NCI-H748 treated with DMSO at 0.1 percent for 48 hours (cell line): ENCODE data around the gene EFNA3.
A peak's percentile ranks its signal among the peaks of the same experiment; 100 is the strongest.

Experiments
- DNase-seq: peaks from one replicate; lab custom pipeline; 2025; lab: John Stamatoyannopoulos, UW

EFNA3 gene

DNA sequence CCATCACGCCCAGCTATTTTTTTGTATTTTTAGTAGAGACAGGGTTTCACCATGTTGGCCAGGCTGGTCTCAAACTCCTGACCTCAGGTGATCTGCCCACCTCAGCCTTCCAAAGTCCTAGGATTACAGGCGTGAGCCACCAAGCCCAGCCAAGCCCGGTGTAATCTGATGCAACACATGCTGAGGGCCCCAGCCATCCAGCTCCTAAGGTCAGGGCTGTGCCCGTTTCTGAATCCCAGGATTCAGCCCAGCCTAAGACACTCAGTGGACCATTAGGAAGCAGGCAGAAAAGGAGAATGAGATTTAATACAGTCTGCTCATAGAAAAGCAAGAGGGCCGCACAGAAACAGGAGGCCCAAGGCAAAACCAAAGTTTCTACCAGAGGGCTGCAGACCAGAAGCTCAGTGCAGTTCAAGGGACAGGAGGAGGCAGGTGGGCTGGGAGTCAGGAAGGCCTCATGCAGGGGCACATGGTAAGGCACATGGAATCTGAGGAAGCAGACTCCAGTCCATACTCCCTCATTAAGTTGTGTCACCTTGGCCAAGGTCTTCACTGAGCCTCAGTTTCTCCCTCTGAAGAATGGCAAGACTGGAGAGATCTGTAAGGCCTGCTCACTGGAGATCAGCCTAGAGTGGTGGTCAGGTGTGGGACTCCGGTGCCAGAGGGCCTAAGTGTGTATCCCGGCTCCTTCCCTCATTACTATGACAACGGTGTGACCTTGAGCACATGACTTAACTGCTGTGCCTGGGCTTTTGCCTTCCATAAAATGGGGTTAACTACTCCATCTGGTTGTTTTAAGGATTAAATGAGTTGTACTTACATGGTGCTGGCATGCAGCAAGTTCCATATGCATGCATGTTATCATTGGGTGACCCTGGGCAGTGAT is 29.9 kb upstream of the EFNA3 start:
- DNase-seq = no peak

DNA sequence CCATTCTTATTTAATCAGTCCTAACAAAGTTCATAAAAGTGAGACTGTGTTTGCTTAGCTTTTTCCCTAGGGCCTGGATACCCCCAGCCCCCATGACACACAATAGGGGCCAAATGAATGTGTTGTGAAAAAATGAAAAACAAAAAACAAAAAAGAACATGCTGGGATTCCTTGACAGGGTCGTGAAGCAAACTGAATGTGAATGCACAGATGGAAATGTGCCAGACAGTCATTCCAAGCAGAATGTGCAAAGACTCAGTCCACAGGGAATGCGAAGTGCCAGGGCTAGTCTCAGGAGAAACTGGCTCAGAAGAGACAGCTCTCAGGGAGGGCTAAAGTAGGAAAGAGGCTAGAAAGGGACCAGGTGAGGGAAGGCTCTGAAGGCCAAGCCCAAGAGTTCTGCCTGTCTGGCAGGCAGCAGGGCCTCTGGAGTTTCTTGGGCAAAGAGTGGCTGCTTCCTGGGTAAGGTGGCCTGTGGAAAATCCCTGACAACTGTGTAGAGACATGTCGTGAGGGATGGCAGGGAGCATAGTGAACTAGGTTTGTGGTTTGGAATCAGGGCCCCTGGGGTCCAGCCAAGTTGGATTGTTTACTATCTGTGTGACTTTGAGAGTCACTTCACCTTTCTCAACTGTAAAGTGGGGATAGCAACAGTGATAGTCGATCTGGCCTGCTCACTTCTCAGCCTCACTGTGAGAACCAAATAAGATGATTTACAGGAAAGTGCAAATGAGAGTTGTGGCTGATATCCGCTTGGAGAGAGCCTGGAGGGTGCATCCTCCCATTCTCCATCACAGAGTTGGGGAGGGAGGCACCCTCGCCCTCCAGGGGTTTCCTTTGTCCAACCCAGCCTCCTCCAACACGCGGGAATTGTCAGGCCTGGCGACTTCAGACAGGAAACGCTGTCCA is 28.7 kb upstream of the EFNA3 start:
- no peak for DNase-seq

DNA sequence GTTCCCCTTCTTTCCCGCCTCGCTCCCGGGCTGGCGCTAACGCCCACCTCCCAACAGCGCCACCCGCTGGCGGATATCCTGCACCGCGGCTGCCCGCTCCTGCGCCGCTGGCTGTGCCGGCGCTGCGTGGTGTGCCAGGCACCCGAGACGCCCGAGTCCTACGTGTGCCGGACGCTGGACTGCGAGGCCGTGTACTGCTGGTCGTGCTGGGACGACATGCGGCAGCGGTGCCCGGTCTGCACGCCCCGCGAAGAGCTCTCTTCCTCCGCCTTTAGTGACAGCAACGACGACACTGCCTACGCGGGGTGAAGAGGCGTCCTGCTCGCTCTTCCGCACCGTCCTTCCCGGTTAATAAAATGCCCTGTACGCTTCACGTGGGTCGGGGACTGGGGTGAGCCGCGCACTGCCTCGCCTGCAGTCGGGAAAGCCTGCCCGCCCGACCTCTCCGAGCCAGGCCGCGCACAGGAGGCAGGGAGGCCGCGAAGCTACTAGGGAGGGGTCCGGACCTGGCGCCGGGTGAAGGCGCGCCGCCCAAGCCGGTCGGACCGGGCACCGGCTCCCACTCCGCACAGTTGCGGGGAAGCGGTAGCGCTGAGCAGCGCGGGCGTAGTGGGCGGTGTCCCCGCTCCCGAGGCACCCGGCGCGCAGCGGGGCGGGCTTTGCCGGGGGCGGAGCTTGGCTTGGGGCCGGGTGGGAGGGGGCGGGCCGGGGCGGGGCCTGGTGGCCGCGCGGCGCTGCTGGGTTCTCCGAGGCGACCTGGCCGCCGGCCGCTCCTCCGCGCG is 27.9 kb upstream of the EFNA3 start, which contains the start of gene ADAM15:
Gene ADAM15, plus strand, starts transcription at position 757 of the 782 bp plus-strand sequence. CDS start 71 bp downstream, outside the sequence.
- DNase-seq = peak; percentile 87

DNA sequence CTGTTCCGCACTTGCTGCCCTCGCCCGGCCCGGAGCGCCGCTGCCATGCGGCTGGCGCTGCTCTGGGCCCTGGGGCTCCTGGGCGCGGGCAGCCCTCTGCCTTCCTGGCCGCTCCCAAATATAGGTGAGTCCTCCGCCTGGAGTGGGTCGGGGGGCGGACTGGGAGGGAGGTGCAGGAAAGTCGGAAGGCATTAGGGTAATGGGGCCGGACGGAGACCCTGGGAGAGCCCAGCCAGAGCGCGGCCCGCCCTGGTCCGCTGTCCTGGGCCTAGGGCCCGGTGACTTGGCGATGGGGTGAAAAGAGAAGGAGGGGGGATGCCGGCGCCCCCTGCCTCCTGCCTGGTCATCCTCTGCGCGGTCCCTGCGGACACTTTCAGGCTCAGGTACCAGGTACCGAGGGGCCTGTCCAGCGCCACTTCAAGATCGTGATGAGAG is 27.3 kb upstream of the EFNA3 start:
- peak; percentile 14 for DNase-seq

DNA sequence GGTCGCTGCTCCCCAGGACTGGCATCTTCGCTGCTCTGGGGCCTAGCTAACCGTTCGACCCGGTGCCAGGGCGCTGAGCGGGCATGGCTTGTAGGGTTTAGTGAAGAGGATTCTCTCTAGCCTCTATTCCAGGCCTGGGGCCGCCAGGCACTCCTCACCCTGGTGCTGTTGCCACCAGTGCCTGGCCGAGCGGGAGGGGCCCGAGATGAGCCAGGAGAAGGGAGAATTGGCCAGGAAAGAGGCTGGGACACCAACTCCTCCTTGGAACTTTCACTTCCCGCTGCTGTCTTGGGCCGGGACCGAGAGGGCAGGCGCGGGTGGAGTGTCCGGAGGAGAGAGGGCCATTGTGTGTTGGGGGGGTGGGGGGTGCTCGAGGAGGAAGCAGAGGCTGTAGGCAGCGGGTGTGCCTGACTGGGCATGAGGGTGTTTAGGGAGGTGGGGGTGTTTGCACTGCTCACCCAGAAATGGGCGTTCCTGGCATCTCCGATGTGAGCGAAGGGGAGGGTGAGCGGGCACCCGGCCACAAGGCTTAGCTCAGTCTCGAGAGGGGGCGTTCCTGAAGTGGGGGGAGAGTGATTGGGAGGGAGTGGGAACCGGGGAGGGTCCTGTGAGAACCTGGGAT is 26.7 kb upstream of the EFNA3 start:
- DNase-seq = no peak

DNA sequence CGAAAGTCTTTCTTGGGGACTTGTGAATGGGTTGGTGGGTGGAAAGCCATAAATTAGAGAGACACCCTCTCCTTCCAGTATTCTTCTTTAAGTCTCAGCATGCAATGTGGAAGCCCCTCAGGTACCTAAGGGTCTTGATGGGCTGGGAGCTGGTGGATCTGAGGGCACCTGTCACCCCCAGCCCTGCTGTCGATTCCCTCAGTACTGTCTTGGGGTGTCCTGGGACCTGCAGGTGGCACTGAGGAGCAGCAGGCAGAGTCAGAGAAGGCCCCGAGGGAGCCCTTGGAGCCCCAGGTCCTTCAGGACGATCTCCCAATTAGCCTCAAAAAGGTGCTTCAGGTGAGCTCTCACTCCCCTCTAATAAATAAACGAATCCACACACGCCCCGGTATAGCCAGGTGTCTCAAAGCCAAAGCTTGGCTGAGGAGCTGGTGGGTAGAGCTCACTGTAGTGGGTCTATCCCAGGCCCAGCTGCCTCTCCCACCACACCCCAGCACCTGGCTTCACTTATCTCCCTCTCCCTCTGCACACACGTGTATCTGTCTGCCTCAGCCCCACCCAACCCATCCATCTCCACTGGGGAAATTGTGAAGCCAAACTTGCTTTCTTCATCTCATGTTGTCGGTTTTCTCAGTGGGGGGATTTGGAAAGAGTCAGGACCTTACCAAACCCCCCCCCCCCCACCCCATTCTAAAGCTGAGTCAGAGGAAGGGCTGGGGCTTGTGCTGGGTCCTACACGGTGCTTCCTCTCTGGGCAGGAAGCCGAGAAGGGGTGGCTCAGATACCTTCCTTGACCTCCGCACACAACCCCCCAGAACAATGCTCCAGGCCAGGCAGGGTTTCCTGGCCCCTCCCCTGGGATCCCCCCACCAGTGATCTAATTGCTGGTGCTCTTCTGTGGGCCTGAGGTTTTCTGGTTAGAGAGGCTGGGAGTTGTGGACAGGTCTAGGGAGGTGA is 25.9 kb upstream of the EFNA3 start:
- DNase-seq = no peak

DNA sequence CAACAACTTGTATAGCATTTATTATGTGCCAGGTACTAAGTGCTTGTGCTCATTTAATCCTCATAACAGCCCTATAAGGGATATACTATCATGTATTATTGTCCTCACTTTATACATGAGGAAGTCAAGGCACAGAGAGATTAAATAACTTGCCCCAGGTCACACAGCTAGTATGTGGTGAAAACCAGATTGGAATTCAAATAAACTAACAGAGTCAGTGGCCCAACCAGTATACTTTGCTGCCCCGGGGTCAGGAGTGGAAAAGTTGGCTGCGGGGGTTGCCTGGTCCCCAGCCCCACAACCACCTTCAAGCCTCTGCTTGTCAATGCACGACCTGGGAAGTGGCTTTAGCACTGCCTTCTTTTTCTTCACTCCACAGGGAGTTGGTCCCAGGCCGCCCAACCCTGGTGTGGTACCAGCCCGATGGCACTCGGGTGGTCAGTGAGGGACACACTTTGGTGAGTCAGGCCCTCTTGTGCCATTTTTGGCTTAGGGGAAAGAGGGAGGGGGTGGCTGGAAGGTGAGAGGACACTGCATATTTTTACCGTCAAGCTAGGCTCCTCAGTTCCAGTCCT is 25.0 kb upstream of the EFNA3 start:
- no peak for DNase-seq

DNA sequence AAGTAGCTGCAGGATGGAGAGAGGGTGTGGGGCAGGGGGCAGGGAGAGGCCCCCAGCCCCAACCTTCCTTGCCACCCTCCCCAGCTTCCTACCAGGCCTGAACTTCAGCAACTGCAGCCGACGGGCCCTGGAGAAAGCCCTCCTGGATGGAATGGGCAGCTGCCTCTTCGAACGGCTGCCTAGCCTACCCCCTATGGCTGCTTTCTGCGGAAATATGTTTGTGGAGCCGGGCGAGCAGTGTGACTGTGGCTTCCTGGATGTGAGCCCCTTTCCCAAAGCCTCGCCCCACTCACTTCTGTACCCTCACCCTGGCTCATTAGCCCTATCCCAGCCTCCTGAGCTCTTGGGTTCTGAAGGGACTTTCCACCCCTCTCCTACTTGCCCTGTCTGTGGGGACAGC is 21.5 kb upstream of the EFNA3 start:
- DNase-seq = no peak

DNA sequence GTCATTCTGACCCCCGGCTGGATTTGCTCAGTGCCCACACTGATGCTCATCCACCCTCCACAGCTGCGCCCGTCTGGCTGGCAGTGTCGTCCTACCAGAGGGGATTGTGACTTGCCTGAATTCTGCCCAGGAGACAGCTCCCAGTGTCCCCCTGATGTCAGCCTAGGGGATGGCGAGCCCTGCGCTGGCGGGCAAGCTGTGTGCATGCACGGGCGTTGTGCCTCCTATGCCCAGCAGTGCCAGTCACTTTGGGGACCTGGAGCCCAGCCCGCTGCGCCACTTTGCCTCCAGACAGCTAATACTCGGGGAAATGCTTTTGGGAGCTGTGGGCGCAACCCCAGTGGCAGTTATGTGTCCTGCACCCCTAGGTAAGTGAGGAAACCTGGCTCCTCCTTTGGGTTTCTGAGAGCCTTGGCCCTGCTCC is 20.8 kb upstream of the EFNA3 start:
- no peak for DNase-seq

DNA sequence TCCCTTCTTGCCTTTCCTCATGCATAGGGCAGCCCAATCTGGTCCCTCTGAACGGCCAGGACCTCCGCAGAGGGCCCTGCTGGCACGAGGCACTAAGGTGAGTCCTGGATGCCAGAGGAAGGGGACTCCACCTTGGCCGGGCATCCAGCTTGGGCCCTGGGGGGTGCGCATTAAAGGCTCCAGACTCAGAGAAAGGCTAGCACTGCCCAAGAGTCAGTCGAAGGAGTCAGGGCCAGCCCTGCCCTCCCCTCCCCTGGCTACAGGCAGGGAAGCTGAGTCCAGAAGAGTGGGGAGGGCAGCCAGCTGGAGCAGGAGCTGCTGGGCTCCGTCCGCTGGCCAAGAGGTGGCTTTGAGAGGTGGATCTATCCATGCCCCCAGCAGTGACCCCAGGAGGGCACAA is 17.9 kb upstream of the EFNA3 start:
- DNase-seq = no peak

DNA sequence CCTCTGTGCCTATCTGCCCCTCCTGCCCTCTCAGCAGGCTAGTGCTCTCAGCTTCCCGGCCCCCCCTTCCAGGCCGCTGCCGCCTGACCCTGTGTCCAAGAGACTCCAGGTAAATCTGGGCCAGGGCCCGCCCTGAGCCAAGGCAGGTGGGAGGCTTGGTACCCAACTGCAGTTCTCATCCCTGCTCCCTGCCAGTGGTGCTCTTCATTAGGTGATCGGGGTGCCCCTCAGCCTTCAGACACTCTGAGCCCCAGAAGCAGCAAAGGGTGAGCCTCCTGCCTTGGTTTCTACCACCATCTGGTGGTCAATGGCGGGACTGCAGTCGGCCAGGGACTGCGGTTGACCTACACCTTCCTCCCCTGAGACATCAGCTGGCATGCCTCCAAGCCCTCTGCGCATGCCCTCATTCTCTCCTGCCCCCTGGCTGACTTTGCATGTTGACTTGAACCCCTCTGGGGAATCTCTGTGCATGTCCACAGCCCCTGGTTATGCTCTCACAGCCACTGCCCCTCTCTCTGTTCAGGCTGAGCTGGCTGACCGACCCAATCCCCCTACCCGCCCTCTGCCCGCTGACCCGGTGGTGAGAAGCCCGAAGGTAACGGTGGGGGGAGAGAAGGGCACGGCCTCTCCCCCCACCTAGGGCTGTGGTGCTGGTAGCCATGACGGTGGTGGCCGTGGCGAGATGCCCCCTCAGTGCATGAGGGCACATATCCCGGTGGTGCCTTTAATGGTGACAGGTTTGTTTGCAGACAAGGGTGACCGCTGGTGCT is 17.1 kb upstream of the EFNA3 start:
- DNase-seq = peak; percentile 73

DNA sequence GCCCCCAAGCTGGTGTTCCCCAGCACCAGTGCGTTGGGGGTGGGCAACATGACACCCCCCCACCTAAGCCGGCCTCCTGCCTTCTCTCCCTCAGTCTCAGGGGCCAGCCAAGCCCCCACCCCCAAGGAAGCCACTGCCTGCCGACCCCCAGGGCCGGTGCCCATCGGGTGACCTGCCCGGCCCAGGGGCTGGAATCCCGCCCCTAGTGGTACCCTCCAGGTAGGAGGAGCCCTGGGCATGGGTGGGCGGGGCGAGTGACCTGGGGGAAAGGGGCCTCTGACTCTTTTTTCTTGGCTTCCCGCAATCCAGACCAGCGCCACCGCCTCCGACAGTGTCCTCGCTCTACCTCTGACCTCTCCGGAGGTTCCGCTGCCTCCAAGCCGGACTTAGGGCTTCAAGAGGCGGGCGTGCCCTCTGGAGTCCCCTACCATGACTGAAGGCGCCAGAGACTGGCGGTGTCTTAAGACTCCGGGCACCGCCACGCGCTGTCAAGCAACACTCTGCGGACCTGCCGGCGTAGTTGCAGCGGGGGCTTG is 16.4 kb upstream of the EFNA3 start:
- no peak for DNase-seq

DNA sequence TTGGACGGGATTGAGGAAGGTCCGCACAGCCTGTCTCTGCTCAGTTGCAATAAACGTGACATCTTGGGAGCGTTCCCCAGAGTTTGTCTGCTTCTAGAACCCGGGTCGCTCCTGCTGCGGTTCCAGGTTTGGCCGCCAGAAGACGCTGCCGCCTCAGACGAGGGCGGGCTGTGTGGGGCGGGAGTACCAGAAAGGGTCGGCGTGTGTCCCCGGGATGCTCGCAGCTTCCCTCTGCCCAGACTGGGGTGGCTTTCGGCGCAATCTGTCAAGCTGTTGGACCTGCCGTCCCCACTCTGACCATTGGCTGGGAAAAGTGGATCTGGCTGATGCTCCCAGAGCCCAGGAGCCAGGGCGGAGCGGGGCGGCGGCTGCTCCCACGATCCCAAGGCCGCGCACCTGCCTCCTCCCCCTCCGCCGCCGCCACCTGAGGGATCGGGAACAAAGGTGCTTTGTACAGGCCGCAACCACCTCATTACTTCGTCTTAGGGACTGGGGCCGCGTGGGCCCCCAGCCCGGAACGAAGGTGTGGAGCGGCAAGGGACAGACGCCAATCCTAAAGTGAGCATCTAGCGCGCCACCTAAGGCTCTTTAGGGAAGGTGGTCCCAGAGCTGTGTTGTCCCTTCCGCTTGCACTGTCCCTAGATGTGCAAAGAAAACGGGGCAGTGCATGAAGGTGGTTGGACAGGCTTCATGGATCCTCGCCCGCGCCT is 15.8 kb upstream of the EFNA3 start:
- peak; percentile 70 for DNase-seq

DNA sequence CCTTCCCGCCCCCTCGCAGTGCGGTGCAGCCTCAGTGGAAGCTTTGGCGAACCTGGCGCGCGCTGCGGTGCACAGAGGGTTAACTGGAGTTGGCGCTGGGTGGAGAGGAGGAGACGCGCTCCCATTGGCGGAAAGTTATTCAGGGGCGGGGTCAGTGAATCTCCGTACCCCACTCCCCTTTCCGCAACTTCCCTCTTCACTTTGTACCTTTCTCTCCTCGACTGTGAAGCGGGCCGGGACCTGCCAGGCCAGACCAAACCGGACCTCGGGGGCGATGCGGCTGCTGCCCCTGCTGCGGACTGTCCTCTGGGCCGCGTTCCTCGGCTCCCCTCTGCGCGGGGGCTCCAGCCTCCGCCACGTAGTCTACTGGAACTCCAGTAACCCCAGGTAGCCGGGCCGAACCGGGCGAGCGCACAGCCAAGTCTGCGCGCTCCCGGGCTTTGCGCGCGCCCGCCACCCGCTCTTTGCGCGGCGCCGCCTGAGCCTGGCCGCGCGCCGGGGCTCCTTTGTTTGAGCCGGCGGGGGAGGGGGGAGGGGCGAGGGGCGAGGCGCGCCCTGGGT is 15.0 kb upstream of the EFNA3 start, which contains the start of gene EFNA4:
Gene EFNA4, plus strand, starts transcription at position 191 of the 561 bp plus-strand sequence. Its CDS starts 84 bp downstream, at position 275.
- DNase-seq = peak; percentile 68

DNA sequence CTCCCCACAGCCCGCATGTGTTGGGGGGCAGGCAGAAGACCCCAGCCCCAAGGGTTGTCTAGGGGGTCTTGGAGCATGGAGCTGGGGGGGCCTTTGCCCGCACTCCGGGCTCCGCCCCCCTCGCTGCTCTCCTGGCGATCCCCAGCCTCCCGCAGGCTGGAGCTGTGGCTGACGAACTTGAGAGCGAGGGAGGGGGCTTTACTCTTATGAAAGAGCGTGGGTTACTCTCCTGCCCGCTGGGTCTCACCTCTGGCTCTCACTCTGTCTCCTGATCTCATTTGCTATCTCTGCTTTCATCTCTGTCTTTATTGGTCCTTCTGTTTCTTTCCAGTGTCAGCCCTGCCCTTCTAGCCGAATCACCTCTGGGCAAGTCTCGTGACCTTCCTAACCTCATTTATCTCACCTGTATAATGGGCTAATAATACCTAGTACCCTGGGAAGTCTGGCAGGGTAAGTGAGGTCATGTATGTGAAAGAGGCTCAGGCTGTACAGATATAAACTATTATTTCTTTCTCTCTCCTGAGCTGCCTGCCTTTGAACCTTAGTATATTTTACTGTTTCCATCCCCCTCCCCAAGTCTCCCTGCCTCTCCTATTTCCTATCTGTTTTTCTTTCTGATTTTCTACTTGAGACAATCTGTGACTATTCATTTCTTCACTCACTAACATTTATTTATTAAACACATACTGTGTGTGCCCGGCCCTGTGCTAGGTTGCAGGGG is 14.4 kb upstream of the EFNA3 start:
- DNase-seq = no peak

DNA sequence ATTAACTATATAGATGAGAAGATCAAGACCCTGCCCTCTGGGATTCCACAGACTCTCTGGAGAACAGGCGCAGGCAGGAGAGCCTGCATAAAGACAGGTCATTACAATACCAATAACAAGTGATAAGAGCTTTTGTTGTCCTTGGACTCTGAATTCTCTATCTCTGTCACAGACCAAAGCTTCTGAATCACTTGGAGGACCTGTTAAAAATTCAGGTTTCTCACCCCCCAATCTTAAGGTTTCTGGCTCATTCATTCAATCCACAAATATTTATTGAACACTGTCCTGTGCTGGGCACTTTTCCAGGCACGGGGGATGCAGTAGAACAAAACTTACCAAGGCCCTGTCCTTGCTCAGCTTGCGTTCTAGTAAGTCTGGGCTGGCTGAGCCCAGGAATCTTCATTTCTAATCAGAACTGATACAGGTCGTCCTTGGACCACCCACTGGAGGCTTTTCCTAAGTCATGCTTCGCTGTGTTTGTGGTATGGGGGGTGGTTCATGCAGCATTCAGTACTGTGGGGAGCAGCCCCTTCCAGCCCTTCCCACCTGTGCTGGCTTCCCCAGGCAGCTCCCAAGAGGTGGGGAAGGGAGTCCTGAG is 13.7 kb upstream of the EFNA3 start:
- DNase-seq = no peak

DNA sequence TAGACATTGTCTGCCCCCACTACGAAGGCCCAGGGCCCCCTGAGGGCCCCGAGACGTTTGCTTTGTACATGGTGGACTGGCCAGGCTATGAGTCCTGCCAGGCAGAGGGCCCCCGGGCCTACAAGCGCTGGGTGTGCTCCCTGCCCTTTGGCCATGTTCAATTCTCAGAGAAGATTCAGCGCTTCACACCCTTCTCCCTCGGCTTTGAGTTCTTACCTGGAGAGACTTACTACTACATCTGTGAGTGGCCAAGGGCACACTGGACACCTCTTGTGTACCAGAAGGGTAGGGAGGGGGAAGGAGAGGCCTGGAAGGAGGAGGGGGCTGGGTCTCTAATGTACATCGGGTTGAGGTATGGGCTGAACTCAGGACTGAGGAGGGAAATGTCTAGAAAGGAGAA is 11.9 kb upstream of the EFNA3 start:
- no peak for DNase-seq
